T1000 (cell line): ENCODE results near the gene BDH1.

Source experiments
- DNase-seq: peaks from one replicate; lab custom pipeline; 2025; ENCODE audit warnings: mixed read lengths; lab: John Stamatoyannopoulos, UW

The BDH1 gene

GRCh38 chr3:197547306-197548011 is 8.3 kb downstream of the BDH1 start:
- DNase-seq: no peak

GRCh38 chr3:197546307-197547085 is 9.3 kb downstream of the BDH1 start:
- no peak for DNase-seq

- no peak for DNase-seq
These were observed 10.2 kb downstream of the BDH1 start for GRCh38 chr3:197545571-197545970.

GRCh38 chr3:197545101-197545500 is 10.7 kb downstream of the BDH1 start:
- DNase-seq: no peak

GRCh38 chr3:197542741-197543454 is 12.9 kb downstream of the BDH1 start:
- no peak for DNase-seq

GRCh38 chr3:197541756-197542539 is 13.8 kb downstream of the BDH1 start:
- DNase-seq: no peak

- no peak for DNase-seq
These were observed 14.8 kb downstream of the BDH1 start for GRCh38 chr3:197540961-197541377.

- no peak for DNase-seq
These were observed 16.1 kb downstream of the BDH1 start for GRCh38 chr3:197539651-197540051.

- no peak for DNase-seq
These were observed 21.6 kb downstream of the BDH1 start for GRCh38 chr3:197533927-197534725.

- no peak for DNase-seq
These were observed 22.4 kb downstream of the BDH1 start for GRCh38 chr3:197533396-197533795.

GRCh38 chr3:197532388-197532787 is 23.4 kb downstream of the BDH1 start:
- no peak for DNase-seq

GRCh38 chr3:197528190-197528589 is 27.6 kb downstream of the BDH1 start:
- DNase-seq: no peak

GRCh38 chr3:197527569-197527968 is 28.2 kb downstream of the BDH1 start:
- DNase-seq: no peak

GRCh38 chr3:197525706-197526105 is 30.1 kb downstream of the BDH1 start:
- no peak for DNase-seq

GRCh38 chr3:197524128-197524527 is 31.6 kb downstream of the BDH1 start:
- no peak for DNase-seq

GRCh38 chr3:197523526-197523925 is 32.2 kb downstream of the BDH1 start:
- DNase-seq: no peak

GRCh38 chr3:197522881-197523441 is 32.8 kb downstream of the BDH1 start:
- no peak for DNase-seq

GRCh38 chr3:197522183-197522715 is 33.5 kb downstream of the BDH1 start:
- no peak for DNase-seq

- no peak for DNase-seq
These were observed 34.2 kb downstream of the BDH1 start for GRCh38 chr3:197521277-197522182.
